Measurements from ENCODE around the gene LRTM2. TPM values are rescaled to one million over a fixed set of nuclear protein-coding genes. Genes with fewer than 3 reads are reported as not detected.

The LRTM2 gene
- total and polyA plus RNA-seq, 2 donors (not counting 1 experiment from before 2014, with no cell fraction given), result not detected

DNA sequence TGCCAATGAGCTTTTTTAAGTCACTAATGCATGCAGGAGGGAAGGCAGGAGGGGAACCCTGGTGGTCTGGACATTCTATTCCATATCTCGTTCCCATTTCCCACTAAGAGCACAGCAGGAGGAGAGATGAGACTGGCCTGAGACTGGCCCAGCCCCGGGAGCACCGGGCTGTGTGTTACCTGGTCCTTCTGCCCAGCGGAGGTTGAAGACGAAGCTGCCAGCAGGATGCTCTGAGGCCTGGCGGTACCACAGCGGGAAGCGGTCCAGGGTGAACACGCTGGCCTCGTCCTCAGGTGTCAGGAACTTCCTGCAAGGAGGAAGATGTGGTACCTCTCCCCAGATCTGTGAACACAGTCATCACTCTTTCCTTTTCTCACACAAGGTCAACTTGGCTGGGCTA lies 23.9 kb downstream of the LRTM2 start:
- no peaks in the 10 kb centered on the region for H3K36me3 ChIP-seq (ENCODE audit: control insufficient read depth, insufficient read depth, low read length)
- peaks cover 24% of the 10 kb centered on the region for H3K27me3 ChIP-seq (ENCODE audit: control insufficient read depth, insufficient read depth, low read length)
- H3K4me3 ChIP-seq (replicated peaks in 1 of 4; ENCODE audit: control extremely low read depth in 1 of 4, insufficient read depth in 1 of 4, low read depth in 3 of 4, low read length in 4 of 4), result no peak overlapping the region
- H3K79me2 ChIP-seq (ENCODE audit: control insufficient read depth, insufficient read depth, low read length), result no peaks in the 10 kb centered on the region
- no peak overlapping the region for H3K4me2 ChIP-seq (ENCODE audit: extremely low read depth, insufficient read depth, low read length)
- H3K9me3 ChIP-seq (ENCODE audit: control insufficient read depth, insufficient read depth, low read depth, low read length), result no peaks in the 10 kb centered on the region
- DNase-seq (ENCODE audit: low read depth in 2 of 2), result no peak
- no peak overlapping the region for H3K9ac ChIP-seq (ENCODE audit: insufficient read depth, low read length)
- no peak overlapping the region for H3K27ac ChIP-seq (ENCODE audit: insufficient read depth, low read length)
- TF ChIP-seq CTCF (conservative IDR thresholded peaks at IDR 0.05 in 1 of 2, IDR thresholded peaks at IDR 0.05 in 1 of 2; ENCODE audit: low read depth in 1 of 2, low read length in 2 of 2), result no peak
- no peak for TF ChIP-seq EZH2 (IDR thresholded peaks at IDR 0.05; ENCODE audit: low read length, missing control alignments)
- no peaks in the 10 kb centered on the region for H4K20me1 ChIP-seq (ENCODE audit: control insufficient read depth, extremely low read depth, insufficient read depth, low read length)
- H2AFZ ChIP-seq (ENCODE audit: low read length), result no peak overlapping the region
- no peaks in the 10 kb centered on the region for H3K4me1 ChIP-seq (ENCODE audit: control insufficient read depth, extremely low read depth, insufficient read depth, low read length)

GRCh38 chr12:1844661-1845409 lies 24.5 kb downstream of the LRTM2 start:
- H3K9ac ChIP-seq (ENCODE audit: insufficient read depth, low read length), result no peak overlapping the region
- peaks cover 24% of the 10 kb centered on the region for H3K27me3 ChIP-seq (ENCODE audit: control insufficient read depth, insufficient read depth, low read length)
- H3K27ac ChIP-seq (ENCODE audit: insufficient read depth, low read length), result no peak overlapping the region
- H3K79me2 ChIP-seq (ENCODE audit: control insufficient read depth, insufficient read depth, low read length), result no peaks in the 10 kb centered on the region
- no peak for TF ChIP-seq CTCF (conservative IDR thresholded peaks at IDR 0.05 in 1 of 2, IDR thresholded peaks at IDR 0.05 in 1 of 2; ENCODE audit: low read depth in 1 of 2, low read length in 2 of 2)
- TF ChIP-seq EZH2 (IDR thresholded peaks at IDR 0.05; ENCODE audit: low read length, missing control alignments), result no peak
- H2AFZ ChIP-seq (ENCODE audit: low read length), result no peak overlapping the region
- no peak for DNase-seq (ENCODE audit: low read depth in 2 of 2)
- H4K20me1 ChIP-seq (ENCODE audit: control insufficient read depth, extremely low read depth, insufficient read depth, low read length), result no peaks in the 10 kb centered on the region
- H3K36me3 ChIP-seq (ENCODE audit: control insufficient read depth, insufficient read depth, low read length), result no peaks in the 10 kb centered on the region
- no peak overlapping the region for H3K4me2 ChIP-seq (ENCODE audit: extremely low read depth, insufficient read depth, low read length)
- no peaks in the 10 kb centered on the region for H3K9me3 ChIP-seq (ENCODE audit: control insufficient read depth, insufficient read depth, low read depth, low read length)
- H3K4me1 ChIP-seq (ENCODE audit: control insufficient read depth, extremely low read depth, insufficient read depth, low read length), result no peaks in the 10 kb centered on the region
- H3K4me3 ChIP-seq (replicated peaks in 1 of 4; ENCODE audit: control extremely low read depth in 1 of 4, insufficient read depth in 1 of 4, low read depth in 3 of 4, low read length in 4 of 4), result no peak overlapping the region

DNA sequence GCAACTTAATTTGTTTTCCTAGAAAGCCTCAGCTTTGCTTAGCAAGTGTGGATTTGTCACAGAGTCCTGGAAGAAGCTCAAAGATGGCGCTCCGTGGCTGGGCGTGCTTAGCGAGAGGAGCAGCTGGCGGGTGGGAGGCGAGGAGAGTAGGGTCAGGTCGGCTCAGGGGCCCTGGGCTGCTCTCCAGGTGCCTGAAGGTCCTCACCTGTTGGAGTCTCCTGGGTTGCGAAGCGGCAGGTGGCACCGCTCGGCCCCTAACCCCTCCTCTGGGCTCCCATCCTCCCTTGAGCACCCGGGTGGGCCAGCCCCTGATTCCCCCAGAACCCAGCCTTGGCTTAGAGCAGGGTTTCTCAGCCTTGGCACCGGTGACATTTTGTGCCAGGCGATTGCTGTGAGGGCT lies 25.1 kb downstream of the LRTM2 start:
- H3K27me3 ChIP-seq (ENCODE audit: control insufficient read depth, insufficient read depth, low read length), result peaks cover 24% of the 10 kb centered on the region
- no peak for DNase-seq (ENCODE audit: low read depth in 2 of 2)
- H3K4me3 ChIP-seq (replicated peaks in 1 of 4; ENCODE audit: control extremely low read depth in 1 of 4, insufficient read depth in 1 of 4, low read depth in 3 of 4, low read length in 4 of 4), result no peak overlapping the region

More for the DNA sequence above, 25.1 kb downstream of the LRTM2 start:
- Histone ChIP-seq H3K4me1 (ENCODE audit: control insufficient read depth, extremely low read depth, insufficient read depth, low read length) (no peaks in the 10 kb centered on the region), H4K20me1 (ENCODE audit: control insufficient read depth, extremely low read depth, insufficient read depth, low read length) (no peaks in the 10 kb centered on the region), H3K27ac (ENCODE audit: insufficient read depth, low read length) (no peak overlapping the region), H3K9me3 (ENCODE audit: control insufficient read depth, insufficient read depth, low read depth, low read length) (no peaks in the 10 kb centered on the region), H3K4me2 (ENCODE audit: extremely low read depth, insufficient read depth, low read length) (no peak overlapping the region), H2AFZ (ENCODE audit: low read length) (no peak overlapping the region), H3K79me2 (ENCODE audit: control insufficient read depth, insufficient read depth, low read length) (no peaks in the 10 kb centered on the region), H3K36me3 (ENCODE audit: control insufficient read depth, insufficient read depth, low read length) (no peaks in the 10 kb centered on the region), H3K9ac (ENCODE audit: insufficient read depth, low read length) (no peak overlapping the region)
- TF ChIP-seq CTCF (conservative IDR thresholded peaks at IDR 0.05 in 1 of 2, IDR thresholded peaks at IDR 0.05 in 1 of 2; ENCODE audit: low read depth in 1 of 2, low read length in 2 of 2) (no peak), EZH2 (IDR thresholded peaks at IDR 0.05; ENCODE audit: low read length, missing control alignments) (no peak)

All from fibroblast of lung (primary cell).